Transverse colon (tissue), 4 donors: Measurements from ENCODE around the gene EGFR. TPM values are rescaled to one million over a fixed set of nuclear protein-coding genes. Genes with fewer than 3 reads are reported as not detected.
A peak's percentile ranks its signal among the peaks of the same experiment; 100 is the strongest.

Experiments used
- DNase-seq: peaks from one replicate; pipeline ENCODE4 v3.0.0-alpha.2; 2019
- H3K27ac ChIP-seq, 4 donors: fragments of 200-600 bp; sonication (generic); 2 replicates each; pipeline ENCODE4 v1.5.1; 2016 to 2018; ENCODE audit warnings: inconsistent platforms in 4 of 4
- H3K27me3 ChIP-seq: fragments of 200-600 bp; sonication (generic); 2 replicates; pipeline ENCODE4 v1.5.1; 2017; ENCODE audit warnings: inconsistent platforms
- H3K36me3 ChIP-seq, 4 donors: fragments of 200-600 bp; sonication (generic); 2 replicates each; pipeline ENCODE4 v1.5.1; 2017 to 2019; ENCODE audit warnings: inconsistent platforms in 4 of 4
- H3K4me1 ChIP-seq, 4 donors: fragments of 200-600 bp; sonication (generic); 2 replicates each; pipeline ENCODE4 v1.5.1; 2017 to 2020; ENCODE audit warnings: inconsistent platforms in 4 of 4
- H3K4me3 ChIP-seq, 4 donors: fragments of 200-600 bp; sonication (generic); 1 replicate in 1 of 4; 2 replicates in 3 of 4; pipeline versions ENCODE4 v1.5.1 to v1.6.1; 2017 to 2019; ENCODE audit warnings: inconsistent platforms in 4 of 4
- H3K9me3 ChIP-seq, 2 donors: fragments of 200-600 bp; sonication (generic); 2 replicates each; pipeline ENCODE4 v1.5.1; 2017 to 2019; ENCODE audit warnings: inconsistent platforms in 2 of 2
- EP300 ChIP-seq: sonication (generic); formaldehyde crosslinking; IDR thresholded peaks from one replicate; pipeline ENCODE4 v1.6.1; 2017; ENCODE audit warnings: antibody characterized with exemption, low read depth
- POLR2A ChIP-seq: fragments of 450-650 bp; IDR thresholded peaks from one replicate; pipeline ENCODE4 v1.6.1; 2016; ENCODE audit warnings: antibody characterized with exemption, mild to moderate bottlenecking, moderate library complexity
- POLR2AphosphoS5 ChIP-seq, 3 donors: sonication (generic); formaldehyde crosslinking; IDR thresholded peaks; one replicate each; pipeline ENCODE4 v1.6.1; 2016; ENCODE audit warnings: antibody characterized with exemption in 3 of 3
- WGBS, 2 donors: methylation state at CpG; one replicate each; pipeline ENCODE4 v1.1.5; 2018; ENCODE audit warnings: low coverage in 1 of 2; 5-methylcytosine and 5-hydroxymethylcytosine counted together
- in situ Hi-C, 4 donors: fragments of 200-750 bp; cut with MboI; loops; one replicate each; pipeline versions ENCODE4 v1.15.0 to v1.15.1; 2017; ENCODE audit warnings: low sequenced_read_pairs in 3 of 4, low pct_ligation_motif_present in 1 of 4, low pct_unique_long_range_greater_than_20kb in 1 of 4
- intact Hi-C: fragments of 100-400 bp; cut with DNase I; formaldehyde crosslinking; loops from one replicate; pipeline ENCODE4 v1.15.1; 2023; ENCODE audit warnings: low total_unique reads
- total RNA-seq, 4 donors: library from RNA; depleted of rRNA; stranded (reverse); fragments of >200 nt; gene quantifications; one replicate each; pipeline ENCODE4 v1.1.0, GENCODE V29; 2016
- TF ChIP-seq, protein P1 (sequence below), 5 experiments: fragments of 200-600 bp in 3 of 5; fragments of 450-650 bp in 2 of 5; sonication (generic) in 3 of 5; IDR thresholded peaks; 1 replicate in 2 of 5; 2 replicates in 3 of 5; pipeline ENCODE4 v1.5.1; 2016 to 2017; ENCODE audit warnings: antibody characterized with exemption in 5 of 5, inconsistent platforms in 3 of 5, mild to moderate bottlenecking in 2 of 5, moderate library complexity in 1 of 5

EGFR gene
- total RNA-seq, 4 donors from 2014 or later = 40.0 to 85.7 (median 72.9) TPM

DNA sequence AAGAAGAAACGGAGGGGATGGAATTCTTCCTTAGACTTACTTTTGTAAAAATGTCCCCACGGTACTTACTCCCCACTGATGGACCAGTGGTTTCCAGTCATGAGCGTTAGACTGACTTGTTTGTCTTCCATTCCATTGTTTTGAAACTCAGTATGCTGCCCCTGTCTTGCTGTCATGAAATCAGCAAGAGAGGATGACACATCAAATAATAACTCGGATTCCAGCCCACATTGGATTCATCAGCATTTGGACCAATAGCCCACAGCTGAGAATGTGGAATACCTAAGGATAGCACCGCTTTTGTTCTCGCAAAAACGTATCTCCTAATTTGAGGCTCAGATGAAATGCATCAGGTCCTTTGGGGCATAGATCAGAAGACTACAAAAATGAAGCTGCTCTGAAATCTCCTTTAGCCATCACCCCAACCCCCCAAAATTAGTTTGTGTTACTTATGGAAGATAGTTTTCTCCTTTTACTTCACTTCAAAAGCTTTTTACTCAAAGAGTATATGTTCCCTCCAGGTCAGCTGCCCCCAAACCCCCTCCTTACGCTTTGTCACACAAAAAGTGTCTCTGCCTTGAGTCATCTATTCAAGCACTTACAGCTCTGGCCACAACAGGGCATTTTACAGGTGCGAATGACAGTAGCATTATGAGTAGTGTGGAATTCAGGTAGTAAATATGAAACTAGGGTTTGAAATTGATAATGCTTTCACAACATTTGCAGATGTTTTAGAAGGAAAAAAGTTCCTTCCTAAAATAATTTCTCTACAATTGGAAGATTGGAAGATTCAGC is 187.6 kb downstream of the EGFR start:
- no peak overlapping the region for H3K4me3 ChIP-seq
- no peak overlapping the region for H3K27ac ChIP-seq
- 83 to 90% methylated on average over 8 to 9 of the region's 9 CpGs for WGBS, 2 donors
- H3K9me3 ChIP-seq = no peaks in the 10 kb centered on the region
- intact Hi-C loops = no loop called here
- in situ Hi-C loops = no loop called here
- TF ChIP-seq, protein P1, sequence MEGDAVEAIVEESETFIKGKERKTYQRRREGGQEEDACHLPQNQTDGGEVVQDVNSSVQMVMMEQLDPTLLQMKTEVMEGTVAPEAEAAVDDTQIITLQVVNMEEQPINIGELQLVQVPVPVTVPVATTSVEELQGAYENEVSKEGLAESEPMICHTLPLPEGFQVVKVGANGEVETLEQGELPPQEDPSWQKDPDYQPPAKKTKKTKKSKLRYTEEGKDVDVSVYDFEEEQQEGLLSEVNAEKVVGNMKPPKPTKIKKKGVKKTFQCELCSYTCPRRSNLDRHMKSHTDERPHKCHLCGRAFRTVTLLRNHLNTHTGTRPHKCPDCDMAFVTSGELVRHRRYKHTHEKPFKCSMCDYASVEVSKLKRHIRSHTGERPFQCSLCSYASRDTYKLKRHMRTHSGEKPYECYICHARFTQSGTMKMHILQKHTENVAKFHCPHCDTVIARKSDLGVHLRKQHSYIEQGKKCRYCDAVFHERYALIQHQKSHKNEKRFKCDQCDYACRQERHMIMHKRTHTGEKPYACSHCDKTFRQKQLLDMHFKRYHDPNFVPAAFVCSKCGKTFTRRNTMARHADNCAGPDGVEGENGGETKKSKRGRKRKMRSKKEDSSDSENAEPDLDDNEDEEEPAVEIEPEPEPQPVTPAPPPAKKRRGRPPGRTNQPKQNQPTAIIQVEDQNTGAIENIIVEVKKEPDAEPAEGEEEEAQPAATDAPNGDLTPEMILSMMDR (IDR thresholded peaks at IDR 0.05) = no peak
- TF ChIP-seq EP300 = no peak
- TF ChIP-seq POLR2A = no peak
- no peak for TF ChIP-seq POLR2AphosphoS5 (IDR thresholded peaks at IDR 0.05)
- H3K36me3 ChIP-seq = peaks cover 0 to 22% (median 4%) of the 10 kb centered on the region in 4 donors
- H3K4me1 ChIP-seq = peaks cover 5 to 14% (median 9%) of the 10 kb centered on the region in 4 donors
- H3K27me3 ChIP-seq = no peaks in the 10 kb centered on the region
- no peak for DNase-seq

GRCh38 chr7:55207436-55208125 is 188.8 kb downstream of the EGFR start:
- intact Hi-C loops (loop anchor here (1.0 kb wide), 1 partner anchor 43 kb away; no protein-coding TSS in a partner anchor), in situ Hi-C loops (no loop called here)
- H3K27me3 ChIP-seq = no peaks in the 10 kb centered on the region
- H3K9me3 ChIP-seq = no peaks in the 10 kb centered on the region
- no peak overlapping the region for H3K27ac ChIP-seq
- H3K4me1 ChIP-seq = peaks cover 5 to 14% (median 9%) of the 10 kb centered on the region in 4 donors
- TF ChIP-seq POLR2A (no peak), EP300 (no peak), POLR2AphosphoS5 (IDR thresholded peaks at IDR 0.05) (no peak)
- TF ChIP-seq, protein P1 (IDR thresholded peaks at IDR 0.05) = no peak
- H3K36me3 ChIP-seq = peaks cover 0 to 20% (median 4%) of the 10 kb centered on the region in 4 donors
- WGBS, 2 donors = 69 to 76% methylated on average over 2 to 4 of the region's 4 CpGs
- no peak for DNase-seq
- H3K4me3 ChIP-seq = no peak overlapping the region

DNA sequence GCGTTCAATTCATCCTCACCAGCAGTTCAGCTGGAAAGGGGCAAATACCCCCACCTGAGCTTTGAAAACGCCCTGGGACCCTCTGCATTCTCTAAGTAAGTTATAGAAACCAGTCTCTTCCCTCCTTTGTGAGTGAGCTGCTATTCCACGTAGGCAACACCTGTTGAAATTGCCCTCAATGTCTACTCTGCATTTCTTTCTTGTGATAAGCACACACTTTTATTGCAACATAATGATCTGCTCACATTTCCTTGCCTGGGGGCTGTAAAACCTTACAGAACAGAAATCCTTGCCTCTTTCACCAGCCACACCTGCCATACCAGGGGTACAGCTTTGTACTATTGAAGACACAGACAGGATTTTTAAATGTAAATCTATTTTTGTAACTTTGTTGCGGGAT is 190.5 kb downstream of the EGFR start:
- Histone ChIP-seq H3K27me3 (no peaks in the 10 kb centered on the region), H3K4me3 (no peak overlapping the region), H3K36me3 (peaks cover 0 to 20% (median 4%) of the 10 kb centered on the region in 4 donors), H3K4me1 (peaks cover 5 to 14% (median 9%) of the 10 kb centered on the region in 4 donors), H3K27ac (peak overlapping the region; percentile 50 to 70 (median 54)), H3K9me3 (no peaks in the 10 kb centered on the region)
- 41 to 50% methylated on average over 1 to 4 of the region's 4 CpGs for WGBS, 2 donors
- in situ Hi-C loops (no loop called here), intact Hi-C loops (no loop called here)
- DNase-seq = no peak
- no peak for TF ChIP-seq POLR2AphosphoS5 (IDR thresholded peaks at IDR 0.05)
- no peak for TF ChIP-seq POLR2A
- TF ChIP-seq EP300 = no peak
- TF ChIP-seq, protein P1 (IDR thresholded peaks at IDR 0.05) = no peak

- TF ChIP-seq, protein P1 (IDR thresholded peaks at IDR 0.05) = no peak
- TF ChIP-seq POLR2AphosphoS5 (IDR thresholded peaks at IDR 0.05) = no peak
- no peak for TF ChIP-seq EP300
- Histone ChIP-seq H3K36me3 (peaks cover 0 to 14% (median 4%) of the 10 kb centered on the region in 4 donors), H3K27ac (no peak overlapping the region), H3K27me3 (no peaks in the 10 kb centered on the region), H3K9me3 (no peaks in the 10 kb centered on the region), H3K4me1 (peaks cover 5 to 14% (median 9%) of the 10 kb centered on the region in 4 donors), H3K4me3 (no peak overlapping the region)
- WGBS, 2 donors = 89 to 90% methylated on average over 2 to 4 of the region's 4 CpGs
- intact Hi-C loops (no loop called here), in situ Hi-C loops (no loop called here)
- DNase-seq = no peak
Observed at GRCh38 chr7:55210176-55210575, 191.4 kb downstream of the EGFR start.
